ENCODE data around the gene WDR27.
"Not testable (repeated sequence)": the region's sequence is repeated elsewhere in the genome, so short reads cannot be mapped to it uniquely, and the experiment has no call there.

WDR27 gene

DNA sequence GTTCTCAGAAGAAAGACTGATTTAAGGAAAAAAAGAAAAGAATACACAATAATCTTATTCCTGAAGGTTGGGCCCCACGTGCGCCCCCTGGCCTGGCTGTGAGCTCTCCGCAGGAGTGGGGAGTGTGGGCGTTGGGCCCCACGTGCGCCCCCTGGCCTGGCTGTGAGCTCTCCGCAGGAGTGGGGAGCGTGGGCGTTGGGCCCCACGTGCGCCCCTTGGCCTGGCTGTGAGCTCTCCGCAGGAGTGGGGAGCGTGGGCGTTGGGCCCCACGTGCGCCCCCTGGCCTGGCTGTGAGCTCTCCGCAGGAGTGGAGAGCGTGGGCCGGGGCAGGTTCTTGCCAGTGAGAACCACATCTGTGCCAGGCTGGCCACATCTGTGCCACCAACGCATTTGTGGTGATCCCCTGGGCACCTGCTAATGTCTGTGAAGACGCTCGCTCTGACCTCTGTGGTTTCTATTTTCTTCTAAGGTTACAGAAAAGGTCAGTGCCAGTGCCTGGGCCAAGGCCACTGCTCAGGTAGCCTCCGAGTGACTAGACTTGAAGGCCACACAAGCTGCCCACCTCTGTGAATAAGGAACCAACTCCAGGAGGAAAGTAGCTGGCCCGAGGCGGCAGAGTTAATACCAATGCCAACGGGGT, 41.0 kb downstream of the WDR27 start:
- no peak for DNase-seq

DNA sequence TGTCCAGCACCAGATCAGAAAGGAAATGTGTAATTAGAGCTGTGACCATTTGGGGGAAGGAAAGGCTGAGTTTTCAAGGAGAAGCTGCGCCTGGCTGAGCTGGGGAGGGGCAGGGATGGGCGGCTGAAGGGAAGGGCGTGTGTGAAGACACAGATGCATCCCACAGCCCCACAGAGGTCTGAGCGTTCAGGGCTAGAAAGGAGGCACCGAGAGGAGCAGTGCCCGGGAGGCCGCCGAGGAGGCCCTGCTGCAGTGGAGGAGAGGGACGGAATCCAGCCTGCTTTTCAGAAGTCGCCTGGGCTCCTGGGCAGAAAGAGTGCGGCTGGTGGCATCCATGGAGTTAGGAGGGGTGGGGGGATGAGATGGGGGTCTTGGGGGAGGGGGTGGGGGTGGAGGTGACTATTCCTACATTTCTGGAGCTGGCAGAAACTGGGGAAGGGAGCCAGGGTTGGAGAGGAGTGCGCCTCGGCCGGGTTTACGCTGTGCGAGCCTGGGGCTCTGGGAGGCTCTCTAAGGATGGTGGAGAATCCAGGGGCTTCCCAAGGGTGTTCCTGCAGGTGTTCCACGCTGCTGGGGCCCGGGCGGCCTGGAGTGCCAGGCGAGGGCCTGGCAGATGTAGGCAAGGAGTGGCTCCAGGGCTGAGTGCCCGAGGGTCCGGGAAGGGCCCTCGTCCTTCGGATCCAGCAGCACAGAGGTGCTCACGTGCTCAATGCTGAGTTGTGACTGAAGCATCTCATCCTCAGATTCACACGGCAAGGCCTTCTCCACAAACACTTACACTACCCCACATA, 41.8 kb downstream of the WDR27 start:
- DNase-seq: no peak

DNA sequence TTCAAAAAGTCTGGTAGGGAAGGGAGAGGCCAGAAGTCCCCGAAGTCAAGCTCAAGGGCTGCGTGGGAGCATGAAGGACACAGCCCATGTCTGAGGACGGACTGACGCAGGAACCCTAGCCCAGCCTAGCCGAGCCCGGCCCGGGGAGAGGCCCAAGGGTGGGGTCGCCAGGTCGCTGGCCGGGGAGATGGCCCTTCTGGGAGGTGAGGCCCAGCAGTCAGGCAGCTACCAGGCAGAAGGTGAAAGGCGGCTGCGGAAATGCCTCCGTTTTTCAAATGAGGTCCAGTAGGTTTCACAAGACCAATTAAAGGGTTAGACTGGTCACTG, 44.6 kb downstream of the WDR27 start:
- DNase-seq: no peak

DNA sequence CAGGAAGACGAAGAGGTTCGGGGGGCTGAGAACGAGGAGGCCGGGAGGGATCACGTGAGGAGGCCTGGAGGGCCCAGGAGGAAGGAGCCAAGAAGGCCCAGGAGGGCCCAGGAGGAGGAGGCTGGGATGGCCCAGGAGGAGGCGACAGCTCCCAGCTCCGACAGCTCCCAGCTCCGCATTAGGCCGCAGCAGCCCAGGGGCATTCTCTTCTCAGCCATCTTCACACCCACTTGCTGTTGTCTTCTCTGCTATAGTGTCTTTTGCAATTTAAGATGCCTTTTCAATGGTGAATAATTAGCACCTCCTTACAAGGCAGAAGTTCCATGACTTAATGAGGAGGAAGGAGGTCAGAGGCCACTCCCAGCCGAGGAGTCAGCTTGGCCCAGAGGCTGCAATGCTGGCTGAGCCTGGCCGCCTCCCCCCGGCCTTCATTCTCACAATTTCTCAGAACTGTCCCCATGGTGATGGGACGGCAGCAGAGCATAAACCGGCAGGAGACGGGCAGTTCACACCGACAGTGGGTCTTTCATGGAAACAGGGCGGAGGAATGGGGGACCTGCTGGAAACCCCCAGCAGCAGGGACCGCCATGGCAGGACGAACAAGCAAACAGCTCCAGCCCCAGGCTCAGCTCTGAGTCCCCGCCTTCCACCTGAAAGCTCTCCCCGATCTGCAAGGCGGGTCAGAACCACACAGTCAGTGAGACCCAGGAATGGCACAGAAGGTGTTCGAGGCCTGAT, 45.1 kb downstream of the WDR27 start:
- no peak for DNase-seq

DNA sequence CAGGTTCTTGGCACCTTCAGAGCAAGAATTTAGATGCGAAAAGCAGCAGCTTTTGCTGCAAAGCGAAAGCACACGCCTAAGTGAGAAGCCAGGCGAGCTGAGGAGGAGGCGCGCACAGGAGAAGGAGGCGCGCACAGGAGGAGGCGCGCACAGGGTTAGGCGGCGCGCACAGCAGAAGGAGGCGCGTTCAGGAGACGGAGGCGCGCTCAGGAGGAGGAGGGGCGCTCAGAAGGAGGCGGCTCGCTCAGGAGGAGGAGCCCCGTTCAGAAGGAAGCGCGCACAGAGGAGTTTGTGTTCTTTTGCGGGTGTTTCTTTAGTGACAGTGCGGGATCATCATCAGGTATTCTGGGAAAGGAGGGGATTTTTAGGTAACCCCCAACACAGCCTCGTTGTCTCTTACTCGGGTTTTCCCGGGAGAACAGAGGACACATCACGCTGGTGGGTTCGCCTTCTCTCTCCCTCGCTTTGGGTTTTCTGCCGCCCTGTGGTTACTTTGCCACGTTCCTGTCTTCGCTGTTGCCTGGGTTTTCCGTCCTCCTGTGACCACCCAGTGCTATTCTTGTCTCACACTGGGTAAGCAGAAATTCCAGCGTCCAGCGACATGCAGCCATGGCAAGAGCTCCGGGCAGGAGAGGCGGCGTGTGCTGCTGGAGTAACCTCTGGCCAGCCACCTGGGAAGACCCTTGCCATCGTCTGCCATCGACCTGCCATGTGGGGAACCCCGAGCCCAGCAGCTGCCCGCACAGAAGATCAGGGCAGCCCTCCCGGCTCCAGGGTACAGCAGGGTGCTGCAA, 47.0 kb downstream of the WDR27 start:
- peak; percentile 34 to 90 (median 62) for DNase-seq

DNA sequence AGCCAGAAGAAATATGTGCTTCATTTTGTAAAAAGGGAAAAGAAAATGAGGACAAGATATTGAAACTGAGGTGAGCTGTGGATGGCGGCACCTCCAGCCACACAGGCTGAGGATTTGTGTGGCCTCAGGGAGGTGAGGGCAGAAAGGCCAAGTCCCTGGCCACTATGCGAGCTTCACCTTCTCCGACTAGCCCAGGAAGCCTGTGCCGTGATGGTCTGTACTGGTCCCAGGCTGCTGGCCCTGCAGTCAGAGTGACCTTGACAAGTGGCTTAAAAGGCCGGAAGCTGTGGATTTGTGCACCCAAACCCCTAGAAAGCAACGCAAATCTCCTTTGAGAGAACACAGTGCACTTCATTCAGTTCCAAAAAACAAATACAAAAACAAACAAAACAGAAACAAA, 48.1 kb downstream of the WDR27 start:
- DNase-seq: no peak

DNA sequence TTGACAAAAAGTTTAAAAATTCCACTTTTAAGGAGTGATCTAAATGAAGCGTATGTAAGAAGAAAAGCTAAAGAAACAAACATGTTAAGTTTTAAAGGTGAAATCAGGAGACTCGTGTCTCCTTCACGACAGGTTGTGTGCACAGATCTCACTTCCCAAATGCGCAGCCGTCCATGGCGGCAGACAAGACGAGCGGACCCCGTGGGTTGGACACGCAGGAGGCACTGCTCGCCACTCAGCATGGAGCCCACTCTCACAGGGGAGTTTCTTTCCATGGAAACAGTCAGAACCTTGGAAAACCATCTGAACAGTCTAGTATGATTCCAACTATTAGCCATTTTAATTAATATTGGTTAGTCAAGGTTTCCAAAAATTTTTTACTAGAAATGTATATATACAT, 48.9 kb downstream of the WDR27 start:
- no peak for DNase-seq

DNA sequence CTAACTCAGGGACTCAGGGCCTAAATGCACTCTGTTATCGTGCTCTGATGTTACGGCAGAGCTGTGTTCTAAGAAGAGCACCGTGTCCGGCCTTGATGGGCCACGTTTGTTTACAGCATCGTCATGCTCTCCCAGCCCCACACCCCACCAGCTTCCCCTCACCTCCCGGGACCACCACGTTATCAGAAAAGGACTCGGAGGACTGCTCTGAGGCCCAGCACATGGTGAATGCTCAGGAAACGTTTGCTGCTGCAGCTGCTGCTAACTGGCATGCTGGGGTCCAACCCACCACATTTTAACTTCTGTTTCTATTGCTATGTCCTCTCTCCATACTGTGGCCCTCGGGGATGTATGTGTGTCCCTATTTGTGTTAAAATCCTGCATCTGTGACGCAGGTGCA, 50.3 kb downstream of the WDR27 start:
- no peak for DNase-seq

DNA sequence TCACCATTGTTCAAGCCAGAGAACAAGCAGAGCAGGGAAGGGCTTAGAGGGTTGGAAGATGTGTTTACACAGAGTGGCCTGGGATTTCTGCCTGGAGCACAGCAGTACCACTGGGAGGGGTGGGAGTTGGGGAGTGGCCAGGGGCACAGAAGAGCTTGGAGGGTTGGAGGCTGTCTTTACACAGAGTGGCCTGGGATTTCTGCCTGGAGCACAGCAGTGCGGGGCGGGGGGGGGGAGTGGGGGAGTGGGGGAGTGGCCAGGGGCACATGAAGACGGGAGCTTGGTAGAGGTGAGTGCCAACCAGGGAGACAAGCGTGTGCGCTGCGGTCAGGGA, 50.9 kb downstream of the WDR27 start:
- DNase-seq: no peak

DNA sequence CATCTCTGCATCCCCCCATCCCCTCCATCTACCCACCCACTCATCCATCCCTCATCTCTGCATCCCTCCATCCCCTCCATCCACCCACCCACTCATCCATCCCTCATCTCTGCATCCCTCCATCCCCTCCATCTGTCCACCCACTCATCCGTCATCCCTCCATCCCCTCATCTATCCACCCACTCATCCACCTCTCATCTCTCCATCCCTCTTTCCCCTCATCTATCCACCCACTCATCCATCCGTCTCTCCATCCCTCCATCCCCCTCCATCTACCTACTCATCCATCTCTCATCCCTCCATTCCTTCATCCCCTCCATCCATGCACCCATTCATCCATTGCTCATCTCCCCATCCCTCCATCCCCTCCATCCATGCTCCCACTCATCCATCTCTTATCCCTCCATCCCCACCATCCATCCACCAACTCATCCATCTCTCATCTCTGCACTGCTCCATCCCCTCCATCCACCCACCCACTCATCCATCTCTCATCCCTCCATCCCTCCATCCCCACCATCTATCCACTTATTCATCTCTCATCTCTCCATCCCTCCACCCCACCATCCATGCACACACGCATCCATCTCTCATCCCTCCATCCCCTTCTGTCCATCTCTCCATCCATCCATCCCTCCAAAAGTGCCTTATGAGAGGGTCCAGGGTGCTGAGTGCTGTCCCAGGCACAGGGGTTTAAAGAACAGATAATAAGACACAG, 51.4 kb downstream of the WDR27 start:
- DNase-seq: no peak

DNA sequence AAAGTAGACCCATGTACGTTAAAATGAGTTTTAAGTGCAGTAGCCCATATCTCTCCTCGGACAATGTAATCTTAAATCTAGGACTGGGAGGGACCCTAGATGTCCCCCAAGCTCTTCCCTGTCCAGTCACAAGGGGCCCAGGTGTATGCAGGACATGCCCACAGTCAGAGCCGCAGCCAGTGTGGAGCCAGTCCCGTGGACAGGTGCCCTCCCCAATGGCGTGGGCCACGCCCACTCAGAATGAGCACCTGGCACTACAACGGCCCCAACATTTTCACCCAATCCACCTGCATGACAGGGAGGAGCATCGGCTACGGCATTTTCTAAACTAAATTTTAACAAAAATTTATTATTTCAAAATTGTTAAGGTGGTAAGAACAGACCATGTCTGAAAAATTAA, 53.2 kb downstream of the WDR27 start:
- DNase-seq: no peak

DNA sequence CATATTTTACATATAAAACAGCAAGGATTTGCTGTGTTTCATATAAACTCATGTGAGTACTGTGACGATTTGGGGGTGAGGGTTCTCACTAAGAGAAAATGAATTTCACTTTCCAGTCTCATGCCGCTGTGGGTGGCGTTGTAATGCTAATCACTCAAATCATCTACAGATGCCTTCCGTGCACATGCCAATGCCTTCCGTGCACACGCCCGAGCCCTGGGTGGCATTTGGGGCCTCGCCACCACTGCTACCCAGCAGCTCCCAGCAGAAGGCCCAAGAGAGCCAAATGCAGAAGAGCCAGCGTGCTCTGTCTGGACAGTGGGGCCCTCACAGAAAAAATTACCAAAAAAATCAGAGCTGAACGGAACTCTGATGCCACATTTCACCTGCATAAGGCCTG, 53.7 kb downstream of the WDR27 start:
- peak in 1 of 5 experiments; percentile 6 for DNase-seq

DNA sequence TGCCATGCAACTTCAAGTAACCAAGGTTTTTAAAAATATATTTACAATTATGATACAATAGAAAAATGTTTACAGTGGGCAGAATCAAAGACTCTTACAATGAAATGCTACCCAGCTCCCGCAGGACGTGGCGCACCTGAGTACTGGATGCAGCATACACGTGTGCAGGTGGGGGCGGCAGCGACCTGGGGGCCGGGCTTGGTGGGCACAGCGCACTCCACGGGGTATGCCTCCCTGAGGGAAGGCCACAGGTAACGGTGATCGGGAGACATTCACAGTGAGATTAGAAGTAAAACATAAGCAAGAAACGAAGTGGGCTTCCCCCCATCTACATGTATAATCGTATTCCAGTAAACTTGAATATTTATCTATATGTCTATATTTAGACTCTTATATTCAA, 54.2 kb downstream of the WDR27 start:
- no peak for DNase-seq

DNA sequence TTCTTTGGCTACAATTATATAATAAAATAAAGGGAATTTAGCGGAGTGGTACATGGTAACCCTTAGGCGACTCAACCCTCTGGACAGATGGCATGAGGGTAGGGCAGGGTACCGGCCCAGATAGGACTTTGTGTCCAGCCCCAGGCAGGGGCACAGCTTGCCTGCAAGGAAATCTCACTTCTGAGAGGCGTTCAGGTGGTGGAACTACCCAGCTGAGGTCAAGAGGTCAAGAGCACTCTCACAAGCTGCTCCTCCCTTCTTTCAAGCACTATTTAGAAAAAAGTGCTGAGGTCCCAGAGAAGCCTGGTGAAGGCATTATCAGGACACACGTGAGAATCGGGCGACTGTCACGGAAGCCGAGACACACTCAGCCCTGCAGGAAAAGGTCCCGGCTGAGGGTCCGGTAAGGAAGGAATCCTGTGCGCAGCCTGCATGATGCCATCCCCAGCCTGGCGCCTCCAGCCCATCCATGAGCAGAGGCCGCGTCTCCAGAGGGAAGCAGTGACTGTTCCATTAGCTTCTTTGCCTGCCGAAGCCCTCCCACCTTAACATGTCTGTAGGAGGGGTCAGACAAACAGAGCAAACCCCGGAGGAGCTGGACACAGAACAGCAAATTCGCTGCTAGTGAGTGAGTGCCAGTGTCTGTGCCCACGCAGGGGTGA, 54.8 kb downstream of the WDR27 start:
- no peak for DNase-seq

DNA sequence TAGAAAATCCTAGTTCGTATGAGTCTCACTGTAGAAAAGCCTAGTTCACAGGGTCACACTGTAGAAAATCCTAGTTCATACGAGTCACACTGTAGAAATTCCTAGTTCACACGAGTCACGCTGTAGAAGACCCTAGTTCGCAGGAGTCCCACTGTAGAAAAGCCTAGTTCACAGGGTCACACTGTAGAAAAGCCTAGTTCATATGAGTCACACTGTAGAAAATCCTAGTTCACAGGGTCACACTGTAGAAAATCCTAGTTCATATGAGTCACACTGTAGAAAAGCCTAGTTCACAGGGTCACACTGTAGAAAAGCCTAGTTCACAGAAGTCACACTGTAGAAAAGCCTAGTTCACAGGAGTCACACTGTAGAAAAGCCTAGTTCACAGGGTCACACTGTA, 56.4 kb downstream of the WDR27 start:
- not testable (repeated sequence) for DNase-seq

DNA sequence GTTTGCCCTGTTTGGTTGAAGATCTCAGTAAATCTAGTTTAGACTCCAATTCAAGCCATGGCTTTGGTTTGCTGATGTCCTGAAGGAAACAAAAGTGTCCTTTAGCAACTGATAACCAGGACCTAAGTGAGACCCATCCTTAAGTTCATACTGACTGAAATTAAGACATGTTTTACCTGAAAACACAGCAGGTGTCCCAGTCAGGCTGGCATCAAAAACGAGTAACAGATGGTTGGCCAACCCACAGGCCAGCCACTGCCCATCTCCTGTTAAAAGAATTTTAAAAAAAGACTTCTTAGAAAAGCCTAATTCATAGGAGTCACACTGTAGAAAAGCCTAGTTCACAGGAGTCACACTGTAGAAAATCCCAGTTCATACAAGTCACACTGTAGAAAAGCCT, 58.3 kb downstream of the WDR27 start:
- no peak for DNase-seq

DNA sequence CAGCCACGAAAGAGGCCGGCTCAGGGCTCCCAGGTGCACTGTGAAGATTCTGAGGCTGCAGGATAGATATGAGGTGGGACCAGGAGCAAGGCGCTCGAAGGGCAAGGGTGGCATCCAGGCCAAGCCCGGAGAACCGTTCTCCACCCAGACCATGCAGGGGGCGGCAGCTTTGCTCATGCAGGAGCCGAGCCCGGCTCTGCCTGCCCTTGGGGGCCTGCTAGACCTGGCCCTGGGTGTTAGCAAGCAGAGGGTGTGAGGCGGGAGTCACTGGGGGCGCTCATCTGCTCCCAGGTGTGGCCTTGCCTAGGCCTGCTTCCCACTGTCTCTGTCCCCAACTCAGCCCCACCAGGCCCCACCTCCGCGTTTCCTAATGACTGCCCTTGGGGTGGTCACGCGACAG, 59.4 kb downstream of the WDR27 start:
- no peak for DNase-seq

DNA sequence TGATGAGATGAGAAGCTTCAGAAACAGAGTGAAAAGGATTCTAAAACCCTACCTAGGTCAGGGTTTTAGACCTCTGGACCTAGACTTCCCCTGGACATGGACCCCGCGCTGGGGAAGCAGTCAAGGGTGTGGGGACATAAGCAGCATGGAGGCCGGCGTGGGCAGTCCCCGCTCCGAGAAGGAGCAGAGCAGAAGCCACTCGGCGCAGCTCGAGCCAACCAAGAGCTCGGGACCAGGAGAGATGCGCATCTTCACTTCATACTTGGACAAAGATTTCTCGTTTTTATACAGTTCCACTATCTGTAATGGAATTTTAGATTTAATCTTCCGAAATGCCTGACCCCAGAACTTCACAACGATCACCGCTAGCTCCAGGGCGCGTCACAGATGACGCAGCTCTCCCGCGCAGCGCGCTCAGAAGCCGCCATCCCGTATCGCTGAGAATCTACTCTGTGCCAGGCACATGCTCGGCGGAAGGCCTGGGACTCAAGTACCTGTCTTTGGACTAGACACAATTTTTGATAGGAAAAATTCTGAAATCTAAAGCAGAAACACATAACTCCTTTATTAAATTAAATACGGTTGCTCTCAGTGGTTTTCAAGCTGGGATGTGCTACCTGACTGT, 60.3 kb downstream of the WDR27 start:
- DNase-seq: no peak

DNA sequence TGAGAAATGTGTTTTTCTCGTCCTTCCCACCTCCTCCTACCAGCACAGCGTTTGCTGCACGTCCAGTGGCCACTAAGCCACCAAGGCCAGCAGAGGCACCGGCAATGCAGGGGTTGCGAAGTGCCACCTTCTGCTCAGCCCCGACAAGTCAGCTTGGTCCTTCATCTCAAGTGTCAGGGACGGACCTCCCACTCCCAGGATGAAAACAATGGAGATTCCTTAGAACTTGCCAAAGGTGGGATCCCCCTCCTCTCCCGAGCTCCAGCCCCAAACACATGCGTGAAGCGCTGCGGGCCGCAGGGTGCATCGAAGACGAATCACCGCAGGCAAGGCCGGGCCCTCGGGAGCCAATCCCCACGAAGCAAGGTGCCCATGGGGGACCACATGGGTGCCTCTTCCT, 60.8 kb downstream of the WDR27 start:
- no peak for DNase-seq

DNA sequence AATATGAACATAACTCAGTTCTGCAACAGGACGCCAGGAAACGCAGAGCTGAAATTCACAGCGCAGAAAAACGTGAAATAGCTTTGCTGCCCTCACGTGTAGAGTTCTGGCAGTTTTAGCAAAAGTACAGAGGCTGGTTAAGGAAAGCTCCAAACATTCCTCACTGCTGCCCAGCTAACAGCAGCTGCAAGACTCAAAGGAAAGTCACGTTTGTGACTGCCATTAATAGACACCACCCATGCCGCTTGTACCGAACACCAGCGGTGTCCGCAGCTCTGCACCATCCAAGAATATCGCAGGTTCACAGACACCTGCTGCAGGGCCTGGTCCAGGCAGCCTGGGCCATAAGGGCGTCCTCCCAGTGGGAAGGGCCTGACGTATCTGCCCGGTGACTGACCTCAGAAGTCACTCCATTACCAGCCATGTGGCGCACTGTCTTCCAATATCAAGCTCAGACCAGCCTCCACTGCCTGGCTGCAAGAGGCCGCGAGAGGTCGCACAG, 61.4 kb downstream of the WDR27 start:
- DNase-seq: no peak

DNA sequence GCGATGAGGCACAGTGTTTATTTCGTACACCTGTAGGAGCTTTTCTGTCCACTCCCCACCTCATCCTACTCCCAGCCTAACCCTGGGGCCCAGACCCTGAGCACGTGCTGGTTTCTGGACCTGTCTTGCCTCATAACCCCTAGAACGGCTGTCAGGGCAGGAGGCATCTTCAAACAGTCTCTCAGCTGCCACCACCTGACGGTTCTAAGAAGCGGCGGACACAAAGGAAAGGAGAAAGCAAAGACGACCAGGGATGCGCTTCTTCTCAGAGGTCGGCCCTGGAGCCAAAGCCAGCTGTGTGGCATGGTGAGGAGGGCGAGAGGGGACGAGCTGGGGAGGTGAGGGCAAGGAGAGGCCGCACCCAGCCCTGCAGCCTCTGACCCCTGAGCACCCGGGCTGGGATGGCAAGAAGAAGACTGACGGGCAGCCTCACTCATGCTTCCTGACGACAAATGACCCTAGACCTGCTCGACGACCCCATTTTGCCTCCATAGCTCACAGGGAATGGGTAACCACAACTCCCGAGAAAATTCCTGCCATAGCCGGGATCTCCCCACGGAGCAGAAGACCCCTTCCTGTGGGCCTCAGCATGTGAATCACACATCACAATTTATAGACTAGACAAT, 62.1 kb downstream of the WDR27 start:
- no peak for DNase-seq
